GM12891 (cell line): ENCODE results near the gene AP5Z1.

Experiments used
- POLR2A ChIP-seq: IDR thresholded peaks from 2 replicates; pipeline ENCODE4 v1.6.1; 2011; ENCODE audit warnings: low read depth, low read length, control low read depth
- POLR2AphosphoS5 ChIP-seq: IDR thresholded peaks from 2 replicates; pipeline ENCODE4 v1.6.1; 2011; ENCODE audit warnings: low read depth, low read length, control low read depth
- SPI1 ChIP-seq: IDR thresholded peaks from 2 replicates; pipeline ENCODE4 v1.6.1; 2011; ENCODE audit warnings: low read depth, low read length, control low read depth
- TAF1 ChIP-seq: IDR thresholded peaks from 2 replicates; pipeline ENCODE4 v1.6.1; 2011; ENCODE audit warnings: low read depth, low read length, control low read depth

- no peak for TF ChIP-seq TAF1
- TF ChIP-seq POLR2AphosphoS5, result no peak
- TF ChIP-seq POLR2A, result no peak
- no peak for TF ChIP-seq SPI1
These were observed 11.6 kb upstream of the AP5Z1 start for GRCh38 chr7:4763794-4764185.
